Left renal cortex interstitium (tissue), 4 donors: Measurements from ENCODE around the gene EDN2. TPM values are rescaled to one million over a fixed set of nuclear protein-coding genes. Genes with fewer than 3 reads are reported as not detected.

Source experiments
- DNase-seq, 4 donors: peaks; one replicate each; pipeline ENCODE4 v3.0.0-alpha.2; 2013; ENCODE audit warnings: low read depth in 4 of 4, low spot score in 2 of 4, missing footprints in 1 of 4
- polyA plus RNA-seq, 4 donors: library from polyadenylated mRNA; unstranded; fragments of 120-200 nt; gene quantifications; one replicate each; pipeline ENCODE4 v1.2.1, GENCODE V29; 2013; ENCODE audit not compliant: insufficient read length in 4 of 4

EDN2 gene
- polyA plus RNA-seq = 1 to 10 TPM in 3 of 4 donors, under 1 TPM in 1; 0.95 to 4.8 (median 3.4) TPM

DNA sequence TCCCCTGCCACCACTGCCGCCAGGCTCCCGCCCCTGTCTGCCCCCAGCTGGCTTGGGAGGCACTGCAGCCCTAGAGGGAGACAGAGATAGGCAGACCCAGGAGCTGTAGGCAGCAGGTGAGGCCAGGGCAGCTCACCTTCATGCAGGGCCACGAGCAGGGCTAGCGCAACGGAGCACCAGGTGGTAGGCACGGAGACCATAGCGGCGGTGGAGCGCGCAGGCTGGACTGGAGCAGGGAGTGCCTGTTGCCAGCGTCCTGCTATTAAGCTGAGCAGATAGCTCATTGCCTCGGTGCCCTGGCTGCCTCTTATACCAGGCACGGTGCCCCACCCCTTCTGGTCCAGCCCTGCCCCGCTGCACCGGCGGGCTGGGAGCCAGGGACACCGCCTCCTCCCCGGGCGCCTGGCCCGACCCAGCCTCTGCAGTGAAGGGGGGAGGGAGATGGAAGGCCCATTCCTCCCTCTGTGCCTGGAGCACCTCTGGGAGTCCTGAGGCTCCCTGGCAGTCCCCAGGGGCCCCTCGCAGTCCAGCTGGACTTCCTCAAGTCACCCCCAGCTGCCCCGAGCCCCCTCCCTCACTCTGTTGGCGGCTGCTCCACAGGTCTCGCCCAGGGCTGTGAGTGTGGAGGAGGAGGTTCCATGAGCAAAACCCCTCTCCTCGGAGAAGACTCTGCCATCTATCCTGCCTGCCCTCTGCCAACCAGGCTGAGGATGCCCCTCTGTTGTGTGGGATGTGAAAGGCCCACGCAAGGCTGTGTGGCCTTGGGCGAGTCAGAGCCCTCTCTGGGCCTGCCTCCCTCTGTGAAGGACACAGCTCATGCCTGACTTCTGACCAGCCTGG, at the start of gene EDN2:
EDN2 (minus strand) TSS at position 282 of the 840 bp plus-strand sequence; CDS start at position 200, 82 bp downstream.
- DNase-seq = no peak

DNA sequence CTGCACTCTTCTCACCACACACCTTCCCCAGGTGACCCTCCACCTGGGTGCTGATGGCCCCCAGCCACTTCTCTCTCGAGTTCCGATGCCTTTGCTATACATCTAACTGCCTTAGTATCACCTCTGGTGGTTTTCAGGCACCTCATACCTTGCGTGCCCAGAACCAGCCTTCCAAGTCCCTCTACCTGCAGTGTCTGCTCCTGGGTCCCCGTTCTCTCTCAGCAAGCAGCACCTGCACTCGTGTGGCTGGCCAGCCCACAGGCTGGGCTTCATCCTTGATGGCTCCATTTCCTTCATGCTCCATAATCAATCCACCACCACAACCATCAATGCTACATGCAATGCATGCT, 49.2 kb upstream of the EDN2 start:
- DNase-seq = no peak

GRCh38 chr1:41533016-41533730, 48.7 kb upstream of the EDN2 start:
- no peak for DNase-seq

- no peak for DNase-seq
Observed at GRCh38 chr1:41532206-41532975, 47.9 kb upstream of the EDN2 start.

DNA sequence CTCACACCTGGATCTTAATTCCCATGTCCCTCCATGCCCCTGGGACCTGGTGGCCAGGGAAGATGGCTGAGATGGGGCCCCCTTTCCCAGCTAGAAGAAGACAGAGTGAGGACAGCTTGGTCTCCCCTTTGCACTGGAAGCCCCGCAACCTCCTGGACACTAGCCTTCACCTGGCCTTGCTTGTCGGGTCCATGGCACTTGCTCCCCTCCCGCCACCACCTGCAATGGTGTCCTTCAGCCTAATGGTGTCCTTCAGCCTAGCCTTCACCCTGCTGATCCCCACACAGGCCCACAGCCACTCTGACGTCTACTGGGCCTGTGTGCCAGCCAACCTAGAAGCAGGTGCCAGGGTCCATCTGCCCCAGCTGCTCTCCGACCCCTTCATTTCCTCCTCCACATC, 45.9 kb upstream of the EDN2 start:
- no peak for DNase-seq

GRCh38 chr1:41529621-41530395, 45.3 kb upstream of the EDN2 start:
- no peak for DNase-seq

- no peak for DNase-seq
Observed at GRCh38 chr1:41528726-41529605, 44.5 kb upstream of the EDN2 start.

DNA sequence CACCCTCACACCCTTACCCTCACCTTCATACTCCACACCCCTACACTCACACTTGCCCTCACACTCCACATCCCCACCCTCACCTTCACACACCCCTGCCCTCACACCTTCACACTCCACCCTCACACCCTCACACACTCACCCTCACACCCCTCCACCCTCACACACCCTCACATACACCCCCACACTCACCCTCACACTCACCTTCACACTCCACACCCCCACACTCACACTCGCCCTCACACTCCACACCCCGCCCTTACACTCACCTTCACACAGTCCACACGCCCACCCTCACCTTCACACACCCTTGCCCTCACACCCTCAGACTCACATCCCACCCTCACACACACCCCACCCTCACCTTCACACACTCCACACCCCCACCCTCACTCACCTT, 43.6 kb upstream of the EDN2 start:
- DNase-seq = no peak

- no peak for DNase-seq
Observed at GRCh38 chr1:41526956-41527561, 42.6 kb upstream of the EDN2 start.

DNA sequence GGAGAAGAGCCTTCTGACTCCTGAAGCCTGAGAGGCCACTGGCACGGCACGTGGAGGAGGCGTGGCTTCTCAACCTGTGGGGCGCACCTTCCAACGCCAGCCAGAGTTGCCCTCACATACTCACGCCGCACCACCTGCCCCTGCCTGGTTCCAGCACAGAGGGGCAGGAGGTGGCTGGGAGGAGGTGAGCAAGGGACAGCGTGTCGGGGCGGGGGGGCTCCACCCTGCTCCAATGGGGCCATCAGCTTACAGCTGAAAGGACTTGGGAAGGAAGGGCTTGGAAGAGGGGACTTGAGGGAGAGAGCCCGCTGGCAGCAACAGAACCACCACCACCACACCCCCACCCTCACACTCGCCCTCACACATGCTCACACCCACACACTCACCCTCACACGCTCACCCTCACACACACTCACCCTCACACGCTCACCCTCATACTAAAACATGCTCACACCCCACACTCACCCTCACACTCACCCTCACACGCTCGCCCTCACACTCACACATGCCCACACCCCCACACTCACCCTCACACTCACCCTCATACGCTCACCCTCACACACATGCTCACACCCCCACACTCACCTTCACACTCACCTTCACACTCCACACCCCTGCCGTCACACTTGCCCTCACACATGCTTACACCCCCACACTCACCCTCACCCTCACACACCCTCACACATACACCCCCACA, 41.6 kb upstream of the EDN2 start:
- no peak for DNase-seq

DNA sequence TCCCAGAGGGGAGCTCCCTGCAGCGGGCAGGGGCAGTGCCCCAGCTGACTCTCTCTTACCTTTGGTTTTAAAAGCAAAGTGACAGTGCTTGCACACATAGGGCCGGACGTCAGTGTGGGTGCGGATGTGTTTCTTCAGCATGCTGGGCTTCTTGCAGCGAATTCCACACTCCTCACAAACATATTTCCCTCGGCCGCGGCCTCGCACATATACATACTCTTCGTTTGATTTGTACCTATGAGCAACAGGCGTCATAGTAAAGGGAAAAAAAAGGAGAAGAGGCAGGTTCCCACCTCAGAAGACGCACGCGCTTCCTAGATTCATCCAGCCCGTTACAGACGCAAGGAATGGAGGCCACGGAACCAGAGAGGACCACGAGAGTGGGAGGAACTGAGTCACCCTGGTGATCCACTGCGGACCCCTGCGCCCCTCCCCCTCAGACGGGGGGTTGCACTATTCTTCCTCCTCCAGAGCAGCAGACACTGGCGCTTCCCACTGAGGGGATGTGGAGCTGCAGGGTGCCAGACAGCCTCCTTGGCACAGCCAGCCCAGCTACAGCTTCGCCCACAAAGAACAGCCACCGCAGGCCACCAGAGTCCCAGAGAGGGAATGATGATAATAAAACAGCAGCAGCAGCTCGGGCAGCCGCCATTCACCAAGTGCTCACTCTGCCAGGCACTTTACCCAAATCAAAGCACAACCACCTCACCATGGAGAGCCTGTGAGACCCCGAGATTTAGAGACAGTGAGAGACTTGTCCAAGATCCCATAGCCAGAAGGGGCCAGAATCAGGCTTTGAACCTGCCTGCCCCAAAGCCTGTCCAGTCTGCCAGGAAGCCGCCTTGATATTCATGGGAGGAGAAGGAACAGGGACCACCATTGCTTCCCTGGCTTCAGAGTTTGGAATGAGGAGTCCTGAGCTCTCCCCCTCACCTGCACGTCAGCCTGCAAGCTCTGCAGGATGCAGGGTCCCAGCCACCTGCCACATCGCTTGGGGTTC, 40.5 kb upstream of the EDN2 start:
- DNase-seq = no peak

- no peak for DNase-seq
Observed at GRCh38 chr1:41523949-41524675, 39.6 kb upstream of the EDN2 start.

DNA sequence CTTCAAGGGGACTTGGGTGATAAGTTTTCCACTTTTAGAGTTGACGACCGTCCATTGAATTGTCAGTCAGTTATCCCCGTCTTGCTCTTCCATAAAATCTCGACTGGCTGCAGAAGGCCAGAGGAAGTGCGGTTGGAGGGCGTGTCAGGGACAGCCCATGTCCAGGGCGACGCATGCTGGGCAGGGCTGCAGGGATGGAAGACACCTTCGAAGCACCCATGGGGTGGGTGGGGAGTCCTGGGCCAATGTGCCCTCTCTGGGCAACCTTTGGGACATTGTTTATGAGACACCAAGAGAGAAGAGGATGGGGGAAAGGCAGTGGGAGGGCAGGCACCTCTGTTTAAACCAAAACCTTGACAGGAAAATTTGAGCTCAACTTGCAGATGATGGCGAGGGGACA, 38.6 kb upstream of the EDN2 start:
- no peak for DNase-seq

- DNase-seq = no peak
Observed at GRCh38 chr1:41521766-41522165, 37.3 kb upstream of the EDN2 start.

DNA sequence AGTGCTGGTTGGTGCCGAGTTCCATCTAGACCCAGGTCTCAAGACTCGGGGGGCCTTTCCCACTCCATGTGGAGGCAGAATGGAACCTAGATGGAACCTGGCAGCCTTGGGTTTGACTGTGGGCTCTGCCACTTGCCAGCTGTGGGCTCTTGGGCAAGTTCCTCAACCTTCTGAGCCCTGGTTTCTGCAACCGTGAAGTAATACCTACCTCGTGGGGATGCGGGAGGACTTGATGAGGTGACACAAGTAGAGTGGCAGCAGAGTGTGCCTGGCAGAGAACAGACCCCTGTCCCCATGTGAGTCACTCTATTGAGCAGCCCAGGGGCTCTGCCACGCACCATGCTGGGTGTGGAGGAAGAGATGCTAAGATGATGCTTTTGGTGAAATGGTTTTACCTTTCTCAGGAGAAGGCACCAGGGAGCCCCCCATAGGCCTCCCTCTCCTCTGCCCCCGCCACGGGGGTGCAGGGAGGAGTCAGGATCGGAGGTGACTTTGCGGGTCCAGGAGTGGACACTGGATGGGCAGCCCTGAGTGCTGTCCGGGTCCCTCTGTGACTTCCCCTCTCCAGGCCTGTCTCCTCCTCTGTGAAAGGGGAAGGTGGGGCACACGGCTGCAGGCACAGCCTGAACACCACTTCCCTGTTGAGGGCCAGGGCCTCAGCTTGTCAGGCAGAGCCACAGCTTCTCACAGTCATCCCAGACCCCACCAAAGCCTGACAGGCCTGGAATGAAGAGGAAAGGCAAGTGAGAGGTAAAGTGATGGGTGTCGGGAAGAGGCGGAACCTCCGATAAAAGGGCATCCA, 36.7 kb upstream of the EDN2 start:
- no peak for DNase-seq

DNA sequence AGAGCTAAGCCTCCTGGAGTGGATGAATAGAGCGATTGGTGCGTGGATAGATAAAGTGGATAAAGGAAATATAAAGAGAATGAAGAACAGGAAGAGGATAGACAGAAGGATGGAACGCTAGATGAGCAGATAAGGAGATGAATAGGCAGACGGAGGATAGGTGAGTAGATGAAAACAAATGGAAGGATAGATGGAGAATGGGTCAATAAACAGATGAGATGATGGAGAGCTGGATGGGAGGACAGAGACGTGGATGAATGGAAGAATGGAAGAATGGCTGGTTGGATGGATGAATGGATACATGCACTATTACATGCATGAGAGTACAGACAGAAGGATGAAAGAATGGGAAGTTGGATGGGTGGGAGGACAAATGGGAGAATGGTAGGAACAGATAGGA, 35.2 kb upstream of the EDN2 start:
- no peak for DNase-seq
